Neural progenitor cell (in vitro differentiated cells): Measurements from ENCODE around the gene DHX40.

Source experiments
- CTCF ChIP-seq: fragments of 200-600 bp; sonication (generic); IDR thresholded peaks from 2 replicates; pipeline ENCODE4 v1.5.1; 2017; ENCODE audit warnings: antibody characterized with exemption, mild to moderate bottlenecking
- EZH2 ChIP-seq: fragments of 200-600 bp; sonication (generic); IDR thresholded peaks from 2 replicates; pipeline ENCODE4 v1.6.1; 2017; ENCODE audit warnings: antibody characterized with exemption, mild to moderate bottlenecking, moderate library complexity
- EZH2phosphoT487 ChIP-seq: fragments of 200-600 bp; sonication (generic); IDR thresholded peaks from 2 replicates; pipeline ENCODE4 v1.6.1; 2017; ENCODE audit warnings: antibody characterized with exemption

- TF ChIP-seq CTCF (no peak), EZH2 (no peak), EZH2phosphoT487 (no peak)
These were observed 76.5 kb downstream of the DHX40 start for GRCh38 chr17:59641799-59642484.
